ENCODE measurements around the gene SLC5A11. TPM values are rescaled to one million over a fixed set of nuclear protein-coding genes. Genes with fewer than 3 reads are reported as not detected.
A peak's percentile ranks its signal among the peaks of the same experiment; 100 is the strongest.

The SLC5A11 gene
- total and polyA plus RNA-seq, 2 of the 13 experiments (the other 11 are each of a cell fraction or from before 2014, with no cell fraction given): 1.2 to 3.3 TPM

- ChIA-PET CTCF (ENCODE audit: low intra/inter-chr PET ratio, low total read pairs) (no interaction called here), POLR2A (no interaction called here)
- H4K20me1 ChIP-seq (ENCODE audit: insufficient read depth, low read length): no peaks in the 10 kb centered on the region
- no peaks in the 10 kb centered on the region for H3K9me3 ChIP-seq (ENCODE audit: low read length)
- ATAC-seq (peak; percentile 24), FAIRE-seq (no peak), DNase-seq (ENCODE audit: low spot score) (no peak)
- H3K36me3 ChIP-seq (replicated peaks in 1 of 2; ENCODE audit: control insufficient read depth in 1 of 2, insufficient read depth in 2 of 2, low read length in 2 of 2): peaks cover 3 to 19% of the 10 kb centered on the region in 2 experiments; a peak in 4 of 5 replicates
- in situ Hi-C loops (cut with HindIII; ENCODE audit: extremely low pct_ligation_motif_present, low pct_unique_long_range_greater_than_20kb): no loop called here
- H3K4me1 ChIP-seq (ENCODE audit: insufficient read depth, low read length): 0 out of 2 replicates have a peak, but pooled peaks cover 2% of the 10 kb centered on the region
- 87% methylated on average over 5 of the region's 5 CpGs for WGBS (ENCODE audit: low lambda C conversion rate)
- TF ChIP-seq SP1 (IDR thresholded peaks at IDR 0.05) (no peak), SP1 (CRISPR knock-in tag; IDR thresholded peaks at IDR 0.05) (no peak), FOSL2 (CRISPR knock-in tag; IDR thresholded peaks at IDR 0.05) (no peak), MTERF4 (CRISPR knock-in tag; IDR thresholded peaks at IDR 0.05) (no peak), PRMT3 (CRISPR knock-in tag; IDR thresholded peaks at IDR 0.05; ENCODE audit: borderline replicate concordance, low read depth) (no peak), AFF4 (CRISPR knock-in tag; IDR thresholded peaks at IDR 0.05) (no peak)
- BruUV-seq (replicated peaks): no TSS peak
- no peak overlapping the region for H2AFZ ChIP-seq (ENCODE audit: low read length)
- no peak overlapping the region for H3K4me3 ChIP-seq (replicated peaks in 1 of 3; ENCODE audit: insufficient read depth in 1 of 3, low read depth in 2 of 3, low read length in 3 of 3)
- no peaks in the 10 kb centered on the region for H3K27me3 ChIP-seq (ENCODE audit: control insufficient read depth in 1 of 2, insufficient read depth in 2 of 2, low read length in 2 of 2)
- H3K79me2 ChIP-seq (ENCODE audit: insufficient read depth, low read length): no peaks in the 10 kb centered on the region
- no peak overlapping the region for H3K27ac ChIP-seq (ENCODE audit: extremely low read length, insufficient read depth, low read length)
- H3K9ac ChIP-seq (ENCODE audit: insufficient read depth, low read depth, low read length): no peak overlapping the region
- intact Hi-C loops (cut with micrococcal nuclease; ENCODE audit: unreplicated experiment): no loop called here
- no peak overlapping the region for H3K4me2 ChIP-seq (ENCODE audit: low read depth, low read length)
Observed at GRCh38 chr16:24829153-24829552, 16.6 kb upstream of the SLC5A11 start.

All from HepG2 (cell line).